Adipose tissue (tissue), 3 donors: Measurements from ENCODE around the gene SLC25A36. TPM values are rescaled to one million over a fixed set of nuclear protein-coding genes. Genes with fewer than 3 reads are reported as not detected.
A peak's percentile ranks its signal among the peaks of the same experiment; 100 is the strongest.
"Not testable (repeated sequence)": the region's sequence is repeated elsewhere in the genome, so short reads cannot be mapped to it uniquely, and the experiment has no call there.

ENCODE experiments used
- H3K27ac ChIP-seq: one replicate; pipeline ENCODE4 v1.5.1; 2013; ENCODE audit warnings: low read depth, low read length
- WGBS, 3 donors: extraction: QIAGEN DNeasy Blood & Tissue Kit; methylation state at CpG; one replicate each; pipeline ENCODE4 v1.1.7; 2013; 5-methylcytosine and 5-hydroxymethylcytosine counted together
- polyA plus RNA-seq, 3 donors: library from polyadenylated mRNA; stranded (reverse); fragments of 200-250 nt; gene quantifications; one replicate each; pipeline ENCODE4 v1.2.3, GENCODE V29; 2013
- donor health status: healthy with polysubstance abuse.
- donor health status: Bipolar disorder and iron deficiency.
- donor health status: healthy.

Gene SLC25A36
- polyA plus RNA-seq, 3 donors, result 18.8 to 33.5 (median 20.9) TPM

GRCh38 chr3:140927279-140928069 lies 14.2 kb upstream of the SLC25A36 start:
- no peak overlapping the region for H3K27ac ChIP-seq
- 37 to 47% (median 41%) methylated on average over 3 of the region's 3 CpGs for WGBS, 3 donors

DNA sequence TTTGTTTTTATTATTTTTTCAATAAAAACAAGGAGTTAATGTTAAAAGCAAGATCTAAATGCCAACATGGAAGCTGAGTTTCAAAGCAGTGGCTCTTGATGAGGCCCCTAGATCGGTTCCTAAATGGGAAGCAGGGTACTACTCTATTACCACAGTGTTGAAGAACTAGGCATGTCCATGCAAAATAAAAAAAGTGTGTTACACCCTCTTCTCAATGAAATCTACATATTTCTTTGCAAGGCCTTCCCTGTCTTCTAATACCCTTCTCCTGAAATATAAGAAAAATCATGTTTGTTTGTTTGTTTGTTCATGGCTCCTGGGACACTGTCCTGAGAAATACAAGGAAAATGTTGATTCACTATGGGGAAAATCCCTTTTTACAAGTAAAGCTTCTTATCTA lies 12.2 kb upstream of the SLC25A36 start:
- 82 to 95% (median 94%) methylated on average over 1 of the region's 1 CpG for WGBS, 3 donors
- no peak overlapping the region for H3K27ac ChIP-seq

DNA sequence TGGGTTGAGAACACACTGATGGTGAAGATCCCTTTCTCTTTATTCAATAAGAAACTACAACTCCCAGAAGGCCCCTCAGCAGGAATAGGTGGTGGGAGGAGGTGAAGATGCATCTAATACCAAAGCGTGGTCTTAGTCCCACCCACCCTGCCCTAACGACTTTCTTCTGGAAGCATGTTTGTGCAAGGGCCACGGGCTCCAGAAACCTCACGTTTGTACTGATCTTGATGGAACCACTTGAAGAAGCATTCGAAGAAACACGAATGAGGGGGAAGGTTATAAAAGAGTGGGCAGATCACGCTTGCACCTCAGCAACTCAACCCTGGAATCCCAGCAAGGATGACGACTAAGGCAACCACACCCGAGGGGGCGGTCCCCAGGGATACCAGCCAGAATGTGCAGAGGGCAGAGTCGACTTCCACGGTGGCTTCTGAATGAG lies 10.6 kb upstream of the SLC25A36 start:
- 15 to 40% (median 24%) methylated on average over 12 of the region's 12 CpGs for WGBS, 3 donors
- H3K27ac ChIP-seq, result no peak overlapping the region

DNA sequence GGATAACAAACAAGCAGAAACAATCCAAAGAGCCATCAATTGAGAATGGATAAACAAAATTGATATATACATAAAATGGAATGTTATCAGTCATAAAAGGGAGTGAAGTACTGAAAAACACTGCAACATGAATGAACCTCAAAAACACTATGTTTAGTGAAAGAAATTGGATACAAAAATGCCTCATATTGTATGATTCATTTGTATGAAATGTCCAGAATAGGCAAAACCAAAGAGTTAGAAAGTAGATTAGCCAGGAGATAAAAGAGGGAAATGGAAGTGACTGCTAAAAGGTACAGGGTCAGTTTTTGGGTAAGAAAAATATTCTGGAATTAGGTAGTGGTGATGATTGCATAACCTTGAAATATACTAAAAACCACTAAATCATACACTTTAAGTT lies 9.8 kb upstream of the SLC25A36 start:
- H3K27ac ChIP-seq, result no peak overlapping the region

- no peak overlapping the region for H3K27ac ChIP-seq
- 81 to 87% (median 86%) methylated on average over 7 of the region's 7 CpGs for WGBS, 3 donors
These were observed 8.5 kb upstream of the SLC25A36 start for GRCh38 chr3:140933109-140933508.

GRCh38 chr3:140933552-140933951 lies 8.1 kb upstream of the SLC25A36 start:
- no peak overlapping the region for H3K27ac ChIP-seq
- WGBS, 3 donors, result 79 to 85% (median 81%) methylated on average over 8 of the region's 8 CpGs

DNA sequence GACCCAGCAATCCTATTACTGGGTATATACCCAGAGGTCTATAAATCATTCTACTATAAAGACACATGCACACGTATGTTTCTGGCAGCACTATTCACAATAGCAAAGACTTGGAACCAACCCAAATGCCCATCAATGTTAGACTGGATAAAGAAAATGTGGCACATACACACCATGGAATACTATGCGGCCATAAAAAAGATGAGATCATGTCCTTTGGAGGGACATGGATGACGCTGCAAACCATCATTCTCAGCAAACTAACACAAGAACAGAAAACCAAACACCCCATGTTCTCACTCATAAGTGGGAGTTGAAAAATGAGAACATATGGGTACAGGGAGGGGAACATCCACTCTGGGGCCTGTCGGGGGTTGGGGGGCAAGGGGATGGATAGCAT lies 2.3 kb upstream of the SLC25A36 start:
- 83 to 93% (median 90%) methylated on average over 4 of the region's 4 CpGs for WGBS, 3 donors
- H3K27ac ChIP-seq, result not testable (repeated sequence)

- WGBS, 3 donors, result 38 to 45% (median 39%) methylated on average over 5 of the region's 5 CpGs
- no peak overlapping the region for H3K27ac ChIP-seq
These were observed 574 bp upstream of the SLC25A36 start for GRCh38 chr3:140941090-140941433.

- 0% methylated on average over 54 to 56 of the region's 56 CpGs for WGBS, 3 donors
- H3K27ac ChIP-seq, result peak overlapping the region; percentile 56
These were observed 827 bp downstream of the SLC25A36 start for GRCh38 chr3:140942221-140943104.

- H3K27ac ChIP-seq, result no peak overlapping the region
These were observed 2.3 kb downstream of the SLC25A36 start for GRCh38 chr3:140943781-140944552.

DNA sequence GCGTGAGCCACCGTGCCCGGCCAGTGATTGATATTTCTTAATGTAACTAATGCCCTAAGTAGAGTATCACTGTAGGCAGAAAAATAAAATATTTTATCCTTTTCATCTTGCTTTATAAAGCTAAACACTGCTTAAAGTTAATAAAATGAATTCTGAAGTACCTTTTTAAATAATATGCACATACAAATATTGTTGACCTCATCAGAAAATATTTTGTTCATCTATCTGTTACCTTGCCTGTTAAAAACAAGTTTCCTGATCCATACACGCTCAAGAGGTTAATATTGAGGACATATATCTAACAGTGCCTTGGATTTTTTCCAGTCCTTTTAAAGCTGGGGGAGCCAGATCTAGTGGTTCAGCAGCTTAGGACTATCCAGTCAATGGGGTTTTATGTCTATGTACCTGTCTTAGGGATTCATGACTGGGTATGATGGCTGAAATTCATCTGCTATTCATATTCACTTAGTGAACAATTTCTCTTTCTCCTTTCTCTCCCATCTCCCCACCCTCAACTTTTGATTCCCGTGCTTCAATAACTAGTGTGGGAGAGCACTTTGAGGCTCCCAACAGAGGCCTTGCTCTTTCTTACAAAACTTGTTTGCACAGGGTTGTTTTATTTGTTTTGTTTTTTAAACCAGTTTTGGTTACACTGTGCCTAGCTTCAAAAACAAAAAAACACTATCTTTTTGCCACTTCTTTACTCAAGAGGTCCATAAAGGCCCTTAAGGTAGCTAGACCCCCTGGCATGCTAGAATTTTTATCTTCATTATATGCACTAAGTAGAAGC lies 7.0 kb downstream of the SLC25A36 start:
- WGBS, 3 donors, result 78 to 94% (median 94%) methylated on average over 5 of the region's 5 CpGs
- no peak overlapping the region for H3K27ac ChIP-seq

More at GRCh38 chr3:140943781-140944552, 2.3 kb downstream of the SLC25A36 start:
- 30 to 70% (median 66%) methylated on average over 5 of the region's 5 CpGs for WGBS, 3 donors

GRCh38 chr3:140950144-140950543 lies 8.5 kb downstream of the SLC25A36 start:
- H3K27ac ChIP-seq, result no peak overlapping the region
- WGBS, 3 donors, result 68 to 96% (median 90%) methylated on average over 1 of the region's 1 CpG

GRCh38 chr3:140950863-140951262 lies 9.2 kb downstream of the SLC25A36 start:
- H3K27ac ChIP-seq, result no peak overlapping the region
- 50 to 67% (median 66%) methylated on average over 2 of the region's 2 CpGs for WGBS, 3 donors

DNA sequence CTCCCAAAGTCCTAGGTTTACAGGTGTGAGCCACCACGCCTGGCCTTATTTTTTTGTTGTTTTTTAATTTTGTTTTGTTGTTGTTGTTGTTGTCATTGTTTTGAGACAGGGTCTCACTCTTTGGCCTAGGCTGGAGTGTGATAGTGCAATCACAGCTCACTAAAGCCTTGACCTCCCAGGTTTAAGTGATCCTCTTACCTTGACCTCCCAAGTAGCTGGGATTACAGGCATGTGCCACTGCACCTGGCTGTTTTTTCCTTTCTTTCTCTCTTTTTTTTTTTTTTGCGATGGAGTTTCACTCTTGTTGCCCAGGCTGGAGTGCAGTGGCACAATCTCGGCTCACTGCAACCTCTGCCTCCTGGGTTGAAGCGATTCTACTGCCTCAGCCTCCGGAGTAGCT lies 10.1 kb downstream of the SLC25A36 start:
- 57 to 93% (median 92%) methylated on average over 5 of the region's 5 CpGs for WGBS, 3 donors
- H3K27ac ChIP-seq, result not testable (repeated sequence)

DNA sequence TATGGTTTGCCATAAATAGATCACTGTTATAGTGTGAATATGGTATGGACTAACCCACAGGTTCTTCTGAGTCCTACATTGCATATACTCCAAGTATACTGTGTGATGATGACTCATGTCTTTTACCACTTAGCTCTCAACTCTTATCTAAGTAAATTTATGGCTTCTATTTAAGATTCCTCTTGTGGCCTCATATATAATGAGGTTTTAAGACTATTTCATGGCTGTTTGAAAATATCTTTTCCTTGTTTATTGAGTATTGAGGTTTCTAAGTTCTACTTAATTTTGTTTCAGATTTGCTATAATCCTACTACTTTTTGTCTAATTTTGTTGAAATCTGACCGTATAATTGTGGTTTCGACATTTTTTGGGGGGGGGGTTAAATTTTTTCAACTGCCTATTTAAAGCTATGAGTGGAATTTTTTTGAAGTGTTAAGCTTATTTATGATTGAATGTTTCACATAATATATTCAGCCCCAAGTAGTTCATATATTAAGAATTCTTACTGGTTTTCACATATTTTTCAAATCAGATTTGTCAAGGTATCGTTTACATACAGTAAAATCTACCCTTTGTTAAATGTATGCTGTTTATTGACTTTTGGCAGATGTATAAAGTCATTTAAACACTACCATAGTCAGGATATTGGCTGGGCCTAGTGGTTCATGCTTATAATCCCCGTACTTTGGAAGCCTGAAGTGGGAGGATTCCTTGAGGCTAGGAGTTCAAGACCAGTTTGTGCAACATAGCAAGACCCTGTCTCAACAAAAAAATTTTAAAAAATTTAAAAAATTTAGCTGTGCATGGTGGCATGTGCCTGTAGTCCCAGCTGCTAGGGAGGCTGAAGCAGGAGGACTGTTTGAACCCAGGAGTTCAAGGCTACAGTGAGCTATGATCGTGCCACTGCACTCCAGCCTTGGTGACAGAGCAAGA lies 11.7 kb downstream of the SLC25A36 start:
- 67 to 84% (median 76%) methylated on average over 5 of the region's 5 CpGs for WGBS, 3 donors
- no peak overlapping the region for H3K27ac ChIP-seq

GRCh38 chr3:140954576-140954975 lies 12.9 kb downstream of the SLC25A36 start:
- WGBS, 3 donors, result 27 to 85% (median 83%) methylated on average over 2 of the region's 2 CpGs
- H3K27ac ChIP-seq, result no peak overlapping the region

- H3K27ac ChIP-seq, result no peak overlapping the region
- 77 to 88% (median 86%) methylated on average over 3 of the region's 3 CpGs for WGBS, 3 donors
These were observed 14.0 kb downstream of the SLC25A36 start for GRCh38 chr3:140955645-140956044.
